K562 (cell line): ENCODE data around the gene ETS1. TPM values are rescaled to one million over a fixed set of nuclear protein-coding genes. Genes with fewer than 3 reads are reported as not detected.

Experiments used
- ATAC-seq: fragments of 200-7000 bp; cut with Tn5 transposase; 3 replicates; pipeline ENCODE4 v1.9.1; 2020; ENCODE audit warnings: moderate library complexity
- BruUV-seq: library from RNA; stranded (reverse); fragments of 400-500 nt; replicated peaks from 2 replicates; lab custom pipeline; 2021; lab: Mats Ljungman, UMichigan
- CTCF ChIA-PET: fragments of 300-600 bp; formaldehyde crosslinking; extraction: SDS; loops from one replicate; lab custom pipeline; 2021; ENCODE audit warnings: low intra/inter-chr PET ratio; lab: Yijun Ruan, JAX
- POLR2A ChIA-PET: fragments of 300-600, 350-650 bp; sonication (Branson Sonifier 250); formaldehyde crosslinking; extraction: SDS; loops from one replicate; lab custom pipeline; 2021; ENCODE audit warnings: antibody characterized with exemption, inconsistent platforms; lab: Yijun Ruan, JAX
- DNase-seq, 4 experiments: peaks; one replicate each; pipeline versions ENCODE4 v3.0.0 to v3.0.0-alpha.2; 2011 to 2018; ENCODE audit warnings: low spot score in 3 of 4, mixed read lengths in 3 of 4; ENCODE audit errors: extremely low read depth in 1 of 4
- FAIRE-seq: peaks from 2 replicates; lab custom pipeline; 2011; peaks lifted over from hg19 to GRCh38; lab: Jason Lieb, UNC
- H2AFZ ChIP-seq: 2 replicates; pipeline ENCODE4 v1.6.0; 2011; ENCODE audit warnings: low read depth, low read length, control low read depth, inconsistent platforms
- H3K27ac ChIP-seq: fragments of 200-600 bp; 3 replicates; pipeline ENCODE4 v1.8.0; 2011; ENCODE audit warnings: low read depth, mild to moderate bottlenecking, control low read depth, inconsistent platforms, low read length, moderate library complexity, mixed read lengths; ENCODE audit errors: extremely low read depth
- H3K27me3 ChIP-seq, 2 experiments: fragments of 300-600 bp in 1 of 2; 2 replicates in 1 of 2; 3 replicates in 1 of 2; pipeline versions ENCODE4 v1.6.0 to v1.8.0; 2011; ENCODE audit warnings: inconsistent platforms in 2 of 2, low read length in 2 of 2, mild to moderate bottlenecking in 1 of 2, mixed read lengths in 1 of 2, moderate library complexity in 1 of 2; ENCODE audit not compliant: control insufficient read depth in 2 of 2, insufficient read depth in 2 of 2
- H3K36me3 ChIP-seq: fragments of 300-600 bp; 3 replicates; pipeline ENCODE4 v1.8.0; 2011; ENCODE audit warnings: mild to moderate bottlenecking, low read length, inconsistent platforms; ENCODE audit not compliant: control insufficient read depth, insufficient read depth
- H3K4me1 ChIP-seq, 2 experiments: fragments of 200-600 bp in 1 of 2; replicated peaks in 1 of 2; 2 replicates in 1 of 2; 3 replicates in 1 of 2; pipeline versions ENCODE4 v1.5.1 to v1.8.0; 2011; ENCODE audit warnings: inconsistent platforms in 2 of 2, low read length in 2 of 2, mild to moderate bottlenecking in 1 of 2, mixed read lengths in 1 of 2, moderate library complexity in 1 of 2; ENCODE audit not compliant: control insufficient read depth in 2 of 2, insufficient read depth in 2 of 2
- H3K4me2 ChIP-seq: 2 replicates; pipeline ENCODE4 v1.6.1; 2011; ENCODE audit warnings: low read length, control low read depth, inconsistent platforms, mixed read lengths; ENCODE audit not compliant: insufficient read depth
- H3K4me3 ChIP-seq: fragments of 200-600 bp; sonication (generic), shearing (Covaris generic); 2 replicates; pipeline ENCODE4 v1.5.1; 2016; ENCODE audit warnings: control low read depth, inconsistent platforms
- H3K79me2 ChIP-seq: fragments of 200-600 bp; 3 replicates; pipeline ENCODE4 v1.8.0; 2011; ENCODE audit warnings: low read length, inconsistent platforms; ENCODE audit not compliant: control insufficient read depth, insufficient read depth
- H3K9ac ChIP-seq, 2 experiments: 2 replicates each; pipeline versions ENCODE4 v1.6.0 to v1.6.1; 2011; ENCODE audit warnings: low read depth in 2 of 2, low read length in 2 of 2, control low read depth in 1 of 2, inconsistent platforms in 1 of 2, mild to moderate bottlenecking in 1 of 2, mixed read lengths in 1 of 2; ENCODE audit not compliant: insufficient read depth in 1 of 2
- H3K9me1 ChIP-seq: one replicate; pipeline ENCODE4 v1.6.0; 2011; ENCODE audit warnings: inconsistent platforms, mild to moderate bottlenecking, low read length, moderate library complexity; ENCODE audit not compliant: control insufficient read depth, insufficient read depth
- H3K9me3 ChIP-seq: replicated peaks from 2 replicates; pipeline ENCODE4 v1.5.1; 2011; ENCODE audit warnings: low read depth, low read length, inconsistent platforms; ENCODE audit not compliant: control insufficient read depth, insufficient read depth
- H4K20me1 ChIP-seq: replicated peaks from 2 replicates; pipeline ENCODE4 v1.6.1; 2011; ENCODE audit warnings: low read length, inconsistent platforms, mixed read lengths; ENCODE audit not compliant: control insufficient read depth, insufficient read depth
- CHCHD3 ChIP-seq: fragments of 250-450 bp; sonication (Bioruptor Pico); IDR thresholded peaks from 2 replicates; pipeline ENCODE4 v2.1.2; 2022; ENCODE audit warnings: mild to moderate bottlenecking
- CTBP1 ChIP-seq: fragments of 450-650 bp; IDR thresholded peaks from 2 replicates; pipeline ENCODE4 v1.6.1; 2016; ENCODE audit warnings: borderline replicate concordance
- SMARCC2 ChIP-seq: fragments of 450-650 bp; IDR thresholded peaks from 2 replicates; pipeline ENCODE4 v1.6.1; 2017; ENCODE audit warnings: antibody characterized with exemption, moderate library complexity, mild to moderate bottlenecking, low read depth
- TSC22D4 ChIP-seq: fragments of 450-650 bp; IDR thresholded peaks from 2 replicates; pipeline ENCODE4 v1.6.1; 2016; ENCODE audit warnings: missing genetic modification characterization, missing biosample characterization, control low read depth
- ZBTB34 ChIP-seq: fragments of 250-450 bp; sonication (Bioruptor Pico); IDR thresholded peaks from 2 replicates; pipeline ENCODE4 v1.8.0; 2021; ENCODE audit warnings: mild to moderate bottlenecking, moderate library complexity
- WGBS: fragments of 100-300 bp; shearing (Covaris generic); methylation state at CpG from one replicate; pipeline ENCODE4 v1.1.6; 2016; ENCODE audit warnings: low coverage, mixed read lengths; ENCODE audit not compliant: insufficient coverage; ENCODE audit errors: missing lambda C conversion rate; 5-methylcytosine and 5-hydroxymethylcytosine counted together
- in situ Hi-C: fragments of 300-500 bp; cut with MboI; formaldehyde crosslinking; loops from 4 replicates; pipeline ENCODE4 v1.15.0; 2018; ENCODE audit warnings: inconsistent platforms, mixed read lengths
- intact Hi-C: fragments of 100-400 bp; cut with micrococcal nuclease; formaldehyde crosslinking; loops from 2 replicates; pipeline ENCODE4 v1.14.2; 2022
- polyA plus RNA-seq, 8 experiments: library from polyadenylated mRNA; depleted of rRNA in 4 of 8; stranded (reverse) in 5 of 8; unstranded in 3 of 8; fragments of >200 nt; fragmentation: Nextera tagmentation in 2 of 8; fragmentation: Illumina TruSeq in 1 of 8; extraction: Ambion mirVana in 2 of 8; extraction: Trizol in 1 of 8; gene quantifications; 2 replicates each; pipeline versions ENCODE4 v1.2.1 to v1.2.3, GENCODE V29; 2011 to 2014; ENCODE audit warnings: inconsistent platforms in 1 of 8, missing spikeins in 1 of 8
- total RNA-seq, 7 experiments: library from RNA; depleted of rRNA in 6 of 7; stranded (reverse); fragments of >200 nt in 6 of 7; fragmentation: Illumina TruSeq in 2 of 7; extraction: Trizol in 2 of 7; gene quantifications; 2 replicates each; pipeline versions ENCODE4 v1.2.1 to v1.2.3, GENCODE V29; 2011 to 2021; ENCODE audit warnings: low replicate concordance in 1 of 7
- TF ChIP-seq, protein P1 (sequence below): IDR thresholded peaks from 2 replicates; pipeline ENCODE4 v1.6.1; 2016; ENCODE audit warnings: missing genetic modification characterization, missing compliant biosample characterization
- TF ChIP-seq, protein P2 (sequence below): fragments of 450-650 bp; IDR thresholded peaks from one replicate; pipeline ENCODE4 v1.6.1; 2018; ENCODE audit warnings: mild to moderate bottlenecking, moderate library complexity; ENCODE audit not compliant: partially characterized antibody

Gene ETS1
- total and polyA plus RNA-seq, 9 of the 15 experiments (the other 6 are each of a cell fraction or from before 2014, with no cell fraction given): 0.04 to 1.4 (median 0.23) TPM

DNA sequence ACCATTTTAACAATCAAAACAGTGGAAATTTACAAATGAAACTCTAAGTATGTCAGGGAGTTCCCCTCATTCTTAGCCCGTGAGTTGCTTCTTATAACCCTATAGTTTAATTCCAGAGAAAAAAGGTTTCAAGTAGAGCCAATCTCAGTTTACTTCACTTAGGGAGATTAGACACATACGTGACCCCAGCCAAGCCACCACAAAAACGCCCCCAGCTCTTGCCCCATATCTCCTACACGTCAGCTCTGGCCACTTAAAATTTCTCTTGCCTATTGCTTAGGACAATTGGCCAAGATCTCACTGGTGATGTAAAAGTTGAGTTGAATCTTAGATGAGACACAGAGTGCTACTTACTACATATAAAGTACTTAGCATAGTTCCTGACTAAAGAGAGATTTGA, 166.4 kb downstream of the ETS1 start:
- CTCF ChIA-PET: no interaction called here
- Histone ChIP-seq H4K20me1 (no peaks in the 10 kb centered on the region), H3K79me2 (no peaks in the 10 kb centered on the region), H3K27me3 (no peaks in the 10 kb centered on the region), H3K4me3 (no peak overlapping the region), H3K9me3 (no peaks in the 10 kb centered on the region), H3K9me1 (no peaks in the 10 kb centered on the region), H3K27ac (no peak overlapping the region), H3K4me1 (no peaks in the 10 kb centered on the region), H3K4me2 (no peak overlapping the region), H2AFZ (no peak overlapping the region), H3K36me3 (no peaks in the 10 kb centered on the region), H3K9ac (no peak overlapping the region)
- in situ Hi-C loops (no loop called here), intact Hi-C loops (no loop called here)
- WGBS: 0% methylated on average over 4 of the region's 4 CpGs
- POLR2A ChIA-PET: no interaction called here
- DNase-seq (no peak), ATAC-seq (no peak), FAIRE-seq (no peak)
- no peak for TF ChIP-seq SMARCC2
- TF ChIP-seq, protein P1, sequence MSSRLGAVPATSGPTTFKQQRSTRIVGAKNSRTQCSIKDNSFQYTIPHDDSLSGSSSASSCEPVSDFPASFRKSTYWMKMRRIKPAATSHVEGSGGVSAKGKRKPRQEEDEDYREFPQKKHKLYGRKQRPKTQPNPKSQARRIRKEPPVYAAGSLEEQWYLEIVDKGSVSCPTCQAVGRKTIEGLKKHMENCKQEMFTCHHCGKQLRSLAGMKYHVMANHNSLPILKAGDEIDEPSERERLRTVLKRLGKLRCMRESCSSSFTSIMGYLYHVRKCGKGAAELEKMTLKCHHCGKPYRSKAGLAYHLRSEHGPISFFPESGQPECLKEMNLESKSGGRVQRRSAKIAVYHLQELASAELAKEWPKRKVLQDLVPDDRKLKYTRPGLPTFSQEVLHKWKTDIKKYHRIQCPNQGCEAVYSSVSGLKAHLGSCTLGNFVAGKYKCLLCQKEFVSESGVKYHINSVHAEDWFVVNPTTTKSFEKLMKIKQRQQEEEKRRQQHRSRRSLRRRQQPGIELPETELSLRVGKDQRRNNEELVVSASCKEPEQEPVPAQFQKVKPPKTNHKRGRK (tag): no peak
- TF ChIP-seq CTBP1: no peak
- TF ChIP-seq CHCHD3 (CRISPR knock-in tag): no peak
- TF ChIP-seq, protein P2, sequence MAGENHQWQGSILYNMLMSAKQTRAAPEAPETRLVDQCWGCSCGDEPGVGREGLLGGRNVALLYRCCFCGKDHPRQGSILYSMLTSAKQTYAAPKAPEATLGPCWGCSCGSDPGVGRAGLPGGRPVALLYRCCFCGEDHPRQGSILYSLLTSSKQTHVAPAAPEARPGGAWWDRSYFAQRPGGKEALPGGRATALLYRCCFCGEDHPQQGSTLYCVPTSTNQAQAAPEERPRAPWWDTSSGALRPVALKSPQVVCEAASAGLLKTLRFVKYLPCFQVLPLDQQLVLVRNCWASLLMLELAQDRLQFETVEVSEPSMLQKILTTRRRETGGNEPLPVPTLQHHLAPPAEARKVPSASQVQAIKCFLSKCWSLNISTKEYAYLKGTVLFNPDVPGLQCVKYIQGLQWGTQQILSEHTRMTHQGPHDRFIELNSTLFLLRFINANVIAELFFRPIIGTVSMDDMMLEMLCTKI: no peak
- no peak for TF ChIP-seq ZBTB34 (CRISPR knock-in tag)
- TF ChIP-seq TSC22D4 (tag): no peak
- BruUV-seq: no TSS peak
